HEK293T (cell line): Measurements from ENCODE around the gene KCNJ16.
A peak's percentile ranks its signal among the peaks of the same experiment; 100 is the strongest.

Source experiments
- CTCF ChIA-PET: fragments of 350-600 bp; formaldehyde crosslinking; extraction: SDS; loops from one replicate; lab custom pipeline; 2021; ENCODE audit warnings: antibody characterized with exemption, inconsistent platforms; lab: Yijun Ruan, JAX
- POLR2A ChIA-PET: fragments of 350-600 bp; formaldehyde crosslinking; extraction: SDS; loops from one replicate; lab custom pipeline; 2020; ENCODE audit warnings: antibody characterized with exemption, inconsistent platforms; lab: Yijun Ruan, JAX
- DNase-seq: peaks from one replicate; pipeline ENCODE4 v3.0.0; 2012; ENCODE audit warnings: mixed read lengths; ENCODE audit errors: extremely low spot score
- ARNT ChIP-seq: fragments of 450-650 bp; IDR thresholded peaks from 2 replicates; pipeline ENCODE4 v1.6.1; 2017; ENCODE audit warnings: mild to moderate bottlenecking
- BHLHE40 ChIP-seq: fragments of 450-650 bp; IDR thresholded peaks from 2 replicates; pipeline ENCODE4 v1.6.1; 2016; ENCODE audit warnings: mild to moderate bottlenecking, moderate library complexity, borderline replicate concordance
- CTBP1 ChIP-seq: fragments of 450-650 bp; IDR thresholded peaks from 2 replicates; pipeline ENCODE4 v1.6.1; 2016; ENCODE audit warnings: borderline replicate concordance
- ELF4 ChIP-seq: fragments of 450-650 bp; IDR thresholded peaks from 2 replicates; pipeline ENCODE4 v1.6.1; 2017; ENCODE audit warnings: antibody characterized with exemption
- FOXA1 ChIP-seq: fragments of 450-650 bp; IDR thresholded peaks from 2 replicates; pipeline ENCODE4 v1.6.1; 2016; ENCODE audit warnings: mild to moderate bottlenecking
- FOXK2 ChIP-seq: fragments of 450-650 bp; IDR thresholded peaks from 2 replicates; pipeline ENCODE4 v1.6.1; 2016; ENCODE audit warnings: mild to moderate bottlenecking
- FOXM1 ChIP-seq: fragments of 450-650 bp; IDR thresholded peaks from 2 replicates; pipeline ENCODE4 v1.6.1; 2017; ENCODE audit warnings: mild to moderate bottlenecking, borderline replicate concordance
- HDGF ChIP-seq: fragments of 450-650 bp; IDR thresholded peaks from 2 replicates; pipeline ENCODE4 v1.6.1; 2017; ENCODE audit warnings: antibody characterized with exemption, borderline replicate concordance
- L3MBTL2 ChIP-seq: fragments of 450-650 bp; conservative IDR thresholded peaks from 2 replicates; pipeline ENCODE4 v1.6.1; 2016; ENCODE audit warnings: mild to moderate bottlenecking
- LEF1 ChIP-seq: fragments of 450-650 bp; IDR thresholded peaks from 2 replicates; pipeline ENCODE4 v1.6.1; 2017; ENCODE audit warnings: mild to moderate bottlenecking, borderline replicate concordance
- NFRKB ChIP-seq: fragments of 450-650 bp; IDR thresholded peaks from 2 replicates; pipeline ENCODE4 v1.6.1; 2016; ENCODE audit warnings: mild to moderate bottlenecking, moderate library complexity
- PKNOX1 ChIP-seq: fragments of 450-650 bp; IDR thresholded peaks from 2 replicates; pipeline ENCODE4 v1.6.1; 2016
- SP1 ChIP-seq: fragments of 450-650 bp; IDR thresholded peaks from 2 replicates; pipeline ENCODE4 v1.6.1; 2017
- SUZ12 ChIP-seq: fragments of 450-650 bp; IDR thresholded peaks from 2 replicates; pipeline ENCODE4 v1.6.1; 2016; ENCODE audit warnings: mild to moderate bottlenecking
- TARDBP ChIP-seq: fragments of 450-650 bp; IDR thresholded peaks from 2 replicates; pipeline ENCODE4 v1.6.1; 2016
- ZNF384 ChIP-seq: fragments of 450-650 bp; IDR thresholded peaks from 2 replicates; pipeline ENCODE4 v1.6.1; 2016

The KCNJ16 gene

GRCh38 chr17:70124723-70125122 is 49.7 kb downstream of the KCNJ16 start:
- TF ChIP-seq TARDBP (no peak), SUZ12 (no peak), ELF4 (no peak), CTBP1 (no peak), HDGF (no peak)
- DNase-seq: no peak
- POLR2A ChIA-PET: no interaction called here
- CTCF ChIA-PET: interaction anchor here (0.6 kb wide), 1 partner anchor 663 kb away, joined by 3 read pairs; no protein-coding TSS in a partner anchor

GRCh38 chr17:70127221-70127873 is 52.3 kb downstream of the KCNJ16 start:
- CTCF ChIA-PET: no interaction called here
- no peak for DNase-seq
- POLR2A ChIA-PET: no interaction called here
- TF ChIP-seq HDGF: no peak
- TF ChIP-seq TARDBP: no peak
- no peak for TF ChIP-seq ELF4
- no peak for TF ChIP-seq PKNOX1
- no peak for TF ChIP-seq ZNF384
- TF ChIP-seq SUZ12: no peak
- TF ChIP-seq FOXM1: no peak
- no peak for TF ChIP-seq LEF1
- TF ChIP-seq SP1: no peak
- no peak for TF ChIP-seq CTBP1

GRCh38 chr17:70128727-70129238 is 53.8 kb downstream of the KCNJ16 start:
- ChIA-PET POLR2A (no interaction called here), CTCF (no interaction called here)
- no peak for TF ChIP-seq PKNOX1
- no peak for TF ChIP-seq FOXM1
- TF ChIP-seq ELF4: no peak
- no peak for TF ChIP-seq ZNF384
- TF ChIP-seq BHLHE40: no peak
- no peak for TF ChIP-seq L3MBTL2
- no peak for TF ChIP-seq CTBP1
- no peak for TF ChIP-seq SUZ12
- no peak for TF ChIP-seq TARDBP
- no peak for TF ChIP-seq HDGF
- no peak for TF ChIP-seq FOXA1
- no peak for TF ChIP-seq FOXK2
- TF ChIP-seq LEF1: no peak
- no peak for TF ChIP-seq ARNT
- no peak for TF ChIP-seq SP1
- no peak for TF ChIP-seq NFRKB
- DNase-seq: no peak

- POLR2A ChIA-PET: no interaction called here
- CTCF ChIA-PET: no interaction called here
Observed at GRCh38 chr17:70130289-70130688, 55.3 kb downstream of the KCNJ16 start.

GRCh38 chr17:70132505-70132904 is 57.5 kb downstream of the KCNJ16 start:
- TF ChIP-seq L3MBTL2 (no peak), HDGF (no peak)
- POLR2A ChIA-PET: no interaction called here
- no peak for DNase-seq
- CTCF ChIA-PET: no interaction called here

More at GRCh38 chr17:70130289-70130688, 55.3 kb downstream of the KCNJ16 start:
- no peak for TF ChIP-seq HDGF
- no peak for TF ChIP-seq FOXK2
- no peak for TF ChIP-seq ARNT
- TF ChIP-seq ELF4: no peak
- no peak for TF ChIP-seq NFRKB
- no peak for TF ChIP-seq SUZ12
- no peak for TF ChIP-seq TARDBP
- no peak for TF ChIP-seq FOXM1
- TF ChIP-seq ZNF384: no peak
- TF ChIP-seq SP1: no peak
- TF ChIP-seq PKNOX1: no peak
- no peak for TF ChIP-seq FOXA1
- no peak for DNase-seq

GRCh38 chr17:70134042-70134441 is 59.0 kb downstream of the KCNJ16 start:
- ChIA-PET POLR2A (no interaction called here), CTCF (no interaction called here)
- DNase-seq: no peak
- TF ChIP-seq L3MBTL2 (no peak), ZNF384 (no peak), LEF1 (no peak), CTBP1 (no peak), ELF4 (no peak), FOXK2 (no peak), ARNT (no peak)

- DNase-seq: no peak
- CTCF ChIA-PET: no interaction called here
- no peak for TF ChIP-seq BHLHE40
- TF ChIP-seq ELF4: no peak
- 0 out of 2 replicates have a peak, but pooled peaks have one; percentile 24 for TF ChIP-seq ZNF384
- TF ChIP-seq LEF1: no peak
- POLR2A ChIA-PET: no interaction called here
Observed at GRCh38 chr17:70134777-70135176, 59.8 kb downstream of the KCNJ16 start.
